GM12878 (cell line): ENCODE measurements around the gene GJA8. TPM values are rescaled to one million over a fixed set of nuclear protein-coding genes. Genes with fewer than 3 reads are reported as not detected.
"Not testable (repeated sequence)": the region's sequence is repeated elsewhere in the genome, so short reads cannot be mapped to it uniquely, and the experiment has no call there.

Experiments used
- ATAC-seq: fragments of 200-7000 bp; cut with Tn5 transposase; 3 replicates; pipeline ENCODE4 v1.9.1; 2020; ENCODE audit warnings: mild to moderate bottlenecking, moderate library complexity
- BruUV-seq: library from RNA; stranded (reverse); fragments of 400-500 nt; replicated peaks from 2 replicates; lab custom pipeline; 2021; lab: Mats Ljungman, UMichigan
- CTCF ChIA-PET: fragments of 300-600 bp; sonication (Branson Sonifier 250); formaldehyde crosslinking; extraction: SDS; loops from one replicate; lab custom pipeline; 2021; ENCODE audit warnings: inconsistent platforms; lab: Yijun Ruan, JAX
- POLR2A ChIA-PET: fragments of 350-600 bp; formaldehyde crosslinking; extraction: SDS; loops from one replicate; lab custom pipeline; 2021; ENCODE audit warnings: inconsistent platforms; lab: Charles Lee
- RAD21 ChIA-PET: fragments of 300-600 bp; sonication (Branson Sonifier 250); formaldehyde crosslinking; loops from one replicate; lab custom pipeline; 2023; ENCODE audit warnings: antibody characterized with exemption; ENCODE audit not compliant: unreplicated experiment; lab: Charles Lee
- SMC1A ChIA-PET: fragments of 300-600 bp; sonication (Branson Sonifier 250); formaldehyde crosslinking; loops from one replicate; lab custom pipeline; 2023; ENCODE audit not compliant: unreplicated experiment, uncharacterized antibody; lab: Charles Lee
- DNase-seq: peaks from one replicate; pipeline ENCODE4 v3.0.0-alpha.2; 2011; ENCODE audit warnings: low read depth, low spot score
- FAIRE-seq: peaks from 3 replicates; lab custom pipeline; 2011; peaks lifted over from hg19 to GRCh38; lab: Jason Lieb, UNC
- H2AFZ ChIP-seq: 2 replicates; pipeline ENCODE4 v1.6.0; 2011; ENCODE audit warnings: low read depth, low read length, control low read depth; ENCODE audit not compliant: control insufficient read depth
- H3K27ac ChIP-seq: 2 replicates; pipeline ENCODE4 v1.5.1; 2011; ENCODE audit warnings: control low read depth; ENCODE audit not compliant: control insufficient read depth, insufficient read depth
- H3K27me3 ChIP-seq, 2 experiments: replicated peaks in 1 of 2; 2 replicates each; pipeline versions ENCODE4 v1.6.0 to v1.6.1; 2011; ENCODE audit warnings: low read length in 1 of 2; ENCODE audit not compliant: control insufficient read depth in 2 of 2, insufficient read depth in 2 of 2
- H3K36me3 ChIP-seq, 2 experiments: 2 replicates each; pipeline ENCODE4 v1.5.1; 2011; ENCODE audit warnings: low read length in 1 of 2; ENCODE audit not compliant: control insufficient read depth in 2 of 2, insufficient read depth in 2 of 2
- H3K4me1 ChIP-seq: 2 replicates; pipeline ENCODE4 v1.6.1; 2011; ENCODE audit warnings: mild to moderate bottlenecking, low read length, moderate library complexity, mixed read lengths; ENCODE audit not compliant: control insufficient read depth, insufficient read depth
- H3K4me2 ChIP-seq: 2 replicates; pipeline ENCODE4 v1.6.0; 2011; ENCODE audit warnings: control low read depth; ENCODE audit not compliant: control insufficient read depth, insufficient read depth
- H3K4me3 ChIP-seq: fragments of 200-600 bp; sonication (generic); 2 replicates; pipeline ENCODE4 v1.5.1; 2016
- H3K79me2 ChIP-seq: 2 replicates; pipeline ENCODE4 v1.6.0; 2011; ENCODE audit warnings: low read length; ENCODE audit not compliant: control insufficient read depth, insufficient read depth
- H3K9ac ChIP-seq: 2 replicates; pipeline ENCODE4 v1.8.0; 2011; ENCODE audit warnings: low read length, control low read depth, mixed read lengths; ENCODE audit not compliant: control insufficient read depth, insufficient read depth
- H3K9me3 ChIP-seq: replicated peaks from 3 replicates; pipeline ENCODE4 v1.5.1; 2011; ENCODE audit warnings: mild to moderate bottlenecking, low read length; ENCODE audit not compliant: control insufficient read depth, insufficient read depth
- H4K20me1 ChIP-seq: 2 replicates; pipeline ENCODE4 v1.6.0; 2011; ENCODE audit not compliant: control insufficient read depth, insufficient read depth
- WGBS: methylation state at CpG from one replicate; pipeline ENCODE4 v1.1.6; 2016; ENCODE audit warnings: low lambda C conversion rate; ENCODE audit not compliant: insufficient replicate concordance, insufficient coverage; ENCODE audit errors: missing lambda C conversion rate; 5-methylcytosine and 5-hydroxymethylcytosine counted together
- in situ Hi-C: fragments of 300-500 bp; cut with MboI; formaldehyde crosslinking; loops from 9 replicates; pipeline ENCODE4 v1.14.3; 2018; ENCODE audit warnings: mixed read lengths
- intact Hi-C: fragments of 100-400 bp; cut with micrococcal nuclease; formaldehyde crosslinking; loops from one replicate; pipeline ENCODE4 v1.14.2; 2022; ENCODE audit not compliant: unreplicated experiment
- polyA plus RNA-seq, 11 experiments: library from polyadenylated mRNA; depleted of rRNA in 4 of 11; unstranded in 6 of 11; stranded (reverse) in 5 of 11; fragments of >200 nt; fragmentation: Nextera tagmentation in 4 of 11; fragmentation: Illumina TruSeq in 1 of 11; extraction: Ambion mirVana in 4 of 11; extraction: Trizol in 1 of 11; gene quantifications; 1 replicate in 1 of 11; 2 replicates in 10 of 11; pipeline versions ENCODE4 v1.2.1 to v1.2.3, GENCODE V29; 2011 to 2016; ENCODE audit warnings: inconsistent platforms in 2 of 11, missing spikeins in 2 of 11, low read depth in 1 of 11
- total RNA-seq, 4 experiments: library from RNA; depleted of rRNA in 3 of 4; stranded (reverse); fragments of >200 nt in 3 of 4; fragmentation: Illumina TruSeq in 1 of 4; extraction: Trizol in 1 of 4; gene quantifications; 2 replicates each; pipeline versions ENCODE4 v1.2.1 to v1.2.3, GENCODE V29; 2013 to 2021

The GJA8 gene
- total and polyA plus RNA-seq, 10 of the 15 experiments (the other 5 are each of a cell fraction or from before 2014, with no cell fraction given) = not detected

GRCh38 chr1:147949517-147949916 is 46.9 kb downstream of the GJA8 start:
- WGBS = 100% methylated on average over 8 of the region's 35 CpGs
- RAD21 ChIA-PET = not testable (repeated sequence)

More at GRCh38 chr1:147949517-147949916, 46.9 kb downstream of the GJA8 start:
- CTCF ChIA-PET, H3K9ac ChIP-seq, POLR2A ChIA-PET, ATAC-seq, H3K27ac ChIP-seq, intact Hi-C loops, DNase-seq, H3K79me2 ChIP-seq, SMC1A ChIA-PET, H3K27me3 ChIP-seq, in situ Hi-C loops, H3K4me3 ChIP-seq, H4K20me1 ChIP-seq, H3K4me2 ChIP-seq, BruUV-seq, H3K36me3 ChIP-seq, H2AFZ ChIP-seq, FAIRE-seq, H3K4me1 ChIP-seq, H3K9me3 ChIP-seq: not testable (repeated sequence)

Other genes with a start within 250 kb of the GJA8 start
- gene ACP6, start 232.3 kb upstream of the GJA8 start, total RNA-seq (2014; rRNA removed) = 5.8 and 8.0 TPM in 2 replicates
- gene ACP6, start 232.3 kb upstream of the GJA8 start, total RNA-seq (2014; rRNA removed; fragmentation: Illumina TruSeq; extraction: Trizol) = 6.9 and 7.0 TPM in 2 replicates
- gene ACP6, start 232.3 kb upstream of the GJA8 start, total RNA-seq (2021) = 15.5 and 17.8 TPM in 2 replicates
- gene ACP6, start 232.3 kb upstream of the GJA8 start, polyA plus RNA-seq (2011; rRNA removed) = 6.9 and 7.2 TPM in 2 replicates
- gene ACP6, start 232.3 kb upstream of the GJA8 start, polyA plus RNA-seq (2014; fragmentation: Illumina TruSeq; extraction: Trizol) = 7.1 and 11.9 TPM in 2 replicates
- gene ACP6, start 232.3 kb upstream of the GJA8 start, polyA plus RNA-seq (2014; fragmentation: Nextera tagmentation; extraction: Ambion mirVana) = 1 to 10 TPM; 3.1 to 7.5 TPM
- 11.3 and 13.6 TPM in 2 replicates for gene ACP6, start 232.3 kb upstream of the GJA8 start, polyA plus RNA-seq (2014; rRNA removed)
- 10 to 100 TPM; 17.6 to 19.7 TPM for gene ACP6, start 232.3 kb upstream of the GJA8 start, polyA plus RNA-seq (2016; fragmentation: Nextera tagmentation; extraction: Ambion mirVana)
- not detected in 2 replicates for gene GJA5, start 142.2 kb upstream of the GJA8 start, total RNA-seq (2014; rRNA removed)
- gene GJA5, start 142.2 kb upstream of the GJA8 start, total RNA-seq (2014; rRNA removed; fragmentation: Illumina TruSeq; extraction: Trizol) = not detected in 2 replicates
- not detected in 2 replicates for gene GJA5, start 142.2 kb upstream of the GJA8 start, total RNA-seq (2021)
- not detected in 2 replicates for gene GJA5, start 142.2 kb upstream of the GJA8 start, polyA plus RNA-seq (2011; rRNA removed)
- not detected in 2 replicates for gene GJA5, start 142.2 kb upstream of the GJA8 start, polyA plus RNA-seq (2014; fragmentation: Illumina TruSeq; extraction: Trizol)
- gene GJA5, start 142.2 kb upstream of the GJA8 start, polyA plus RNA-seq (2014; fragmentation: Nextera tagmentation; extraction: Ambion mirVana) = not detected
- not detected in 2 replicates for gene GJA5, start 142.2 kb upstream of the GJA8 start, polyA plus RNA-seq (2014; rRNA removed)
- gene GJA5, start 142.2 kb upstream of the GJA8 start, polyA plus RNA-seq (2016; fragmentation: Nextera tagmentation; extraction: Ambion mirVana) = not detected
- gene GPR89B, start 25.6 kb downstream of the GJA8 start, total RNA-seq (2014; rRNA removed) = 15.2 and 21.2 TPM in 2 replicates
- gene GPR89B, start 25.6 kb downstream of the GJA8 start, total RNA-seq (2014; rRNA removed; fragmentation: Illumina TruSeq; extraction: Trizol) = 17.5 and 19.4 TPM in 2 replicates
- gene GPR89B, start 25.6 kb downstream of the GJA8 start, total RNA-seq (2021) = 14.2 and 16.4 TPM in 2 replicates
- gene GPR89B, start 25.6 kb downstream of the GJA8 start, polyA plus RNA-seq (2011; rRNA removed) = 28.9 and 37.0 TPM in 2 replicates
- 20.1 and 23.9 TPM in 2 replicates for gene GPR89B, start 25.6 kb downstream of the GJA8 start, polyA plus RNA-seq (2014; fragmentation: Illumina TruSeq; extraction: Trizol)
- 1 to 10 TPM; 7.5 to 9.0 TPM for gene GPR89B, start 25.6 kb downstream of the GJA8 start, polyA plus RNA-seq (2014; fragmentation: Nextera tagmentation; extraction: Ambion mirVana)
- 11.7 and 15.4 TPM in 2 replicates for gene GPR89B, start 25.6 kb downstream of the GJA8 start, polyA plus RNA-seq (2014; rRNA removed)
- gene GPR89B, start 25.6 kb downstream of the GJA8 start, polyA plus RNA-seq (2016; fragmentation: Nextera tagmentation; extraction: Ambion mirVana) = 10 to 100 TPM; 16.8 to 19.8 TPM
- gene NBPF11, start 249.5 kb downstream of the GJA8 start, total RNA-seq (2014; rRNA removed) = 4.7 and 4.8 TPM in 2 replicates
- gene NBPF11, start 249.5 kb downstream of the GJA8 start, total RNA-seq (2014; rRNA removed; fragmentation: Illumina TruSeq; extraction: Trizol) = 5.1 and 5.9 TPM in 2 replicates
- gene NBPF11, start 249.5 kb downstream of the GJA8 start, total RNA-seq (2021) = 5.7 and 5.9 TPM in 2 replicates
- 14.3 and 14.4 TPM in 2 replicates for gene NBPF11, start 249.5 kb downstream of the GJA8 start, polyA plus RNA-seq (2011; rRNA removed)
- gene NBPF11, start 249.5 kb downstream of the GJA8 start, polyA plus RNA-seq (2014; fragmentation: Illumina TruSeq; extraction: Trizol) = 8.3 and 10.9 TPM in 2 replicates
- gene NBPF11, start 249.5 kb downstream of the GJA8 start, polyA plus RNA-seq (2014; fragmentation: Nextera tagmentation; extraction: Ambion mirVana) = 1 to 10 TPM; 1.2 to 2.5 TPM
- gene NBPF11, start 249.5 kb downstream of the GJA8 start, polyA plus RNA-seq (2014; rRNA removed) = 7.1 and 8.4 TPM in 2 replicates
- gene NBPF11, start 249.5 kb downstream of the GJA8 start, polyA plus RNA-seq (2016; fragmentation: Nextera tagmentation; extraction: Ambion mirVana) = 1 to 10 TPM; 3.1 TPM